HG03060 (cell line): Measurements from ENCODE around the gene DYNC1H1.
"Not testable (repeated sequence)": the region's sequence is repeated elsewhere in the genome, so short reads cannot be mapped to it uniquely, and the experiment has no call there.

Experiments used
- ATAC-seq: cut with Tn5 transposase; IDR thresholded peaks from one replicate; pipeline ENCODE4 v1.9.1; 2021; ENCODE audit warnings: low read depth, moderate number of reproducible peaks; ENCODE audit not compliant: unreplicated experiment

The DYNC1H1 gene

DNA sequence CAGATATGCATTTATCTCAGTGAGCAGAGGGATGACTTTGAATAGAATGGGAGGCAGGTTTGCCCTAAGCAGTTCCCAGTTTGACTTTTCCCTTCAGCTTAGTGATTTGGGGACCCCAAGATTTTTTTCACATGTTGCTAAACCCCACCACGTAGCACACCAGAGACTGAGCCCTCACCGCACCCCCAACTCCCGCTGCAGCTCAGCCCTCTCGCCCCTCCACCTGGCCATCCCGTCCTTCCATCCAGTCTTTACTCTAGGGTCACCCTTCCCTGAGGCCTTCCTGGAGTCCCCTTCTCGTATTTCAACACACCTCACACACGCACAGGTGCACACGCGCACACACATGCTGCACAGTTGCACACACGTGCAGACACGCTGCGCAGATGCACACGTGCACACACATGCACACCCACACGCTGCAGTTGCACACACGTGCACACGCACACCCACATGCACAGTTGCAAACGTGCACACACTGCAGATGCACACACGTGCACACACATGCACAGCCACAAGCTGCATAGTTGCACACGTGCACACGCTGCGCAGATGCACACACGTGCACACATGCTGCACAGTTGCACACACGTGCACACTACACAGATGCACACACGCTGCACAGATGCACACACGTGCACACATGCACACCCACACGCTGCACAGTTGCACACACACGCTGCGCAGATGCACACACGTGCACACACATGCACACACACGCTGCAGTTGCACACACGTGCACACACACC, 92.5 kb downstream of the DYNC1H1 start:
- ATAC-seq: no peak

GRCh38 chr14:102057480-102058114, 93.2 kb downstream of the DYNC1H1 start:
- no peak for ATAC-seq

GRCh38 chr14:102058146-102058545, 93.8 kb downstream of the DYNC1H1 start:
- ATAC-seq: no peak

- ATAC-seq: no peak
These were observed 94.6 kb downstream of the DYNC1H1 start for GRCh38 chr14:102058961-102059360.

GRCh38 chr14:102063109-102063807, 98.9 kb downstream of the DYNC1H1 start:
- ATAC-seq: no peak

- no peak for ATAC-seq
These were observed 99.5 kb downstream of the DYNC1H1 start for GRCh38 chr14:102063808-102064429.

DNA sequence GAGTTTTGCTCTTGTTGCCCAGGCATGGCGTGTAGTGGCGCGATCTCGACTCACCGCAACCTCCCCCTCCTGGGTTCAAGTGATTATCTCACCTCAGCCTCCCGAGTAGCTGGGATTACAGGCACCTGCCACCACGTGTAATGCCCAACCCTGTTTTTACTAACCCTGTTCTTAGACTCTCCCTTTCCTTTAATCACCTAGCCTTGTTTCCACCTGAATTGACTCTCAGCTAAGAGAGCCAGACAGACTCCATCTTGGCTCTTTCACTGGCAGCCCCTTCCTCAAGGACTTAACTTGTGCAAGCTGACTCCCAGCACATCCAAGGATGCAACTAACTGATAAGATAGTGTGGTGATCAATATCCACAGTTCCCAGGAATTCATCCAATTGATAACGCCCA, 100.2 kb downstream of the DYNC1H1 start:
- ATAC-seq: not testable (repeated sequence)

DNA sequence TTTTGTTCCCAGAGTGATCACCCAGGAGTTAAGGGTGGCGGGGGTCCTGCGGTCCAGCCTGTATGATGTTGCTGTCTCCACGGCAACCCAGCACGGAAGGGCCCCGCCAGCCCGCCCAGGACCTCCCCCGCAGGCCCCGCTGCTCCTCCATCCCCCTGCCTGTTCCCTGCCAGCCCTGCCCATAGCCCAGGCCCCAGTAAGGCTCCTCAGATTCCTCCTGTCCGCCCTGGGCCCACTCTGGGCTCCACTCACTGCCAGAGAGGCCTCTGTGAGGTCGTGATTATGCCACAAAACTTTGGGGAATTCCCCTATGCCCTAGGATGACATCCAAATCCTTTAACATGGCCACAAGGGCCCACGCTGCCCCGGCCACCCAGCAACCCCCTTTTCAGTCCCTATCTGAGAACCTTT, 101.7 kb downstream of the DYNC1H1 start:
- ATAC-seq: no peak

DNA sequence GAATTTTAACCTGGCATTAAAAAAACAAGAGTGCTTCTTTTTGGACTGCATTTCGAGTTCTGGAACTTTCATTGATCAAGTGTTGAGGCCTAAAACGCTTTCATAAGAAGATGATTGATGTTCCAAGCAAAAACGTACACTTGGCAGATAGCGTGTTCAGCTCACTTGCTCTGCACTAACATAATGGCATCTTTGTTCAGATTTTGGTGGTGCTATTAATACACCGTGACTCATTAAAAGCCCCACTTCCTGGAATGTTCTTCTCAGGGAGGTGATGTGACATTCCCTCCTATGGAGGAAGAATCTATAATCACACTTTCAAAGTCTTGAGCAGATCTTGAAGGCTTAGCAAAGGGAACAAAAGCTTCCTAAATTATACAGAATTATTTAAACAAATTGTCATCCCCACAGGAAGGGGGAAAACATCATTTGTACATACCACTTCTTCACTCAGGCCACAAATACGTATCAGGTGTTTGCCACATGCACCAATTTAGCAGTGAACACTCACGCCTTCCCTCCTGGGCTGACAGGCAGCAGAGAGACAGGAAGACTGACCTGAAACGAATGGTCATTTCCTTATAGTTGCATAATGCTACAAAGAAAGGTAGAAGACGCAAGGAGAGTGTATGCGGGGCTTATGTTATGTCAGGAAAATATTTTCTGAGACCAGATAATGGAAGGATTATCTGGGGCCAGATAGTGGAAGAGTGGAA, 107.1 kb downstream of the DYNC1H1 start:
- no peak for ATAC-seq

GRCh38 chr14:102074415-102074964, 110.1 kb downstream of the DYNC1H1 start:
- ATAC-seq: no peak

DNA sequence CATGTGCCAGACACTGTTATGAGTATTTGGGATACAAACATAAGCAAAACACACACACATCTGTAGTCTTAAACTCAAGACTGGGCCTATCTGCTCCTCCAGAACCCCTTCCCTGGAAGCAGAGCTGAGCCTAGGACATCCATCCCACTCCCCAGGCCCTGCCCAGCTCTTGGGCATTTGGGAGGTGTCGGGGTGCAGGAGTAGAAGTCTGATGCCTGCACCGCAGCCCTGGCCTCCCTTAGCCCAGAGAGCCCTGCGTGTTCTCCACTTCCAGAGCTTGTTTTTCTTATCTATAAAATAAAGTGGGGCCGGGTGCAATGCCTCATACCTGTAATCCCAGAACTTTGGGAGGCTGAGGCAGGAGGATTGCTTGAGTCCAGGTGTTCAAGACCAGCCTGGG, 110.8 kb downstream of the DYNC1H1 start:
- ATAC-seq: no peak

DNA sequence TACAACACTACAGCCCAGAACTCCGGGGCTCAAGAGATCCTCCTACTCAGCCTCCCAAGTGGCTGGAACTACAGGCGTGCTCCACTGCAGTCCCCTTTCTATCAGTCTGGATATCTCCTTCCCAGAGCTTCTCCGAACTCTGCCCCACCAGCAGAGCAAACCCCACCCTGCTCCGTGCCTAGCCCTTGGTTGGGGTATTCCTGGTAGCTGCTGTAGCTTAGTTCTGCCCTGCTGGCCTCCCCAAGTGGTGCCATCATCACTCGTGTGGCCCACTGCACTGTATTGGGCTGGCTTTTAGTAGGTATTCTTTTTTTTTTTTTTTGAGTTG, 113.0 kb downstream of the DYNC1H1 start:
- ATAC-seq: no peak

GRCh38 chr14:102078361-102078791, 114.0 kb downstream of the DYNC1H1 start:
- not testable (repeated sequence) for ATAC-seq

- no peak for ATAC-seq
These were observed 114.7 kb downstream of the DYNC1H1 start for GRCh38 chr14:102078831-102079699.

- no peak for ATAC-seq
These were observed 115.3 kb downstream of the DYNC1H1 start for GRCh38 chr14:102079700-102079979.

- no peak for ATAC-seq
These were observed 116.1 kb downstream of the DYNC1H1 start for GRCh38 chr14:102080183-102081080.

DNA sequence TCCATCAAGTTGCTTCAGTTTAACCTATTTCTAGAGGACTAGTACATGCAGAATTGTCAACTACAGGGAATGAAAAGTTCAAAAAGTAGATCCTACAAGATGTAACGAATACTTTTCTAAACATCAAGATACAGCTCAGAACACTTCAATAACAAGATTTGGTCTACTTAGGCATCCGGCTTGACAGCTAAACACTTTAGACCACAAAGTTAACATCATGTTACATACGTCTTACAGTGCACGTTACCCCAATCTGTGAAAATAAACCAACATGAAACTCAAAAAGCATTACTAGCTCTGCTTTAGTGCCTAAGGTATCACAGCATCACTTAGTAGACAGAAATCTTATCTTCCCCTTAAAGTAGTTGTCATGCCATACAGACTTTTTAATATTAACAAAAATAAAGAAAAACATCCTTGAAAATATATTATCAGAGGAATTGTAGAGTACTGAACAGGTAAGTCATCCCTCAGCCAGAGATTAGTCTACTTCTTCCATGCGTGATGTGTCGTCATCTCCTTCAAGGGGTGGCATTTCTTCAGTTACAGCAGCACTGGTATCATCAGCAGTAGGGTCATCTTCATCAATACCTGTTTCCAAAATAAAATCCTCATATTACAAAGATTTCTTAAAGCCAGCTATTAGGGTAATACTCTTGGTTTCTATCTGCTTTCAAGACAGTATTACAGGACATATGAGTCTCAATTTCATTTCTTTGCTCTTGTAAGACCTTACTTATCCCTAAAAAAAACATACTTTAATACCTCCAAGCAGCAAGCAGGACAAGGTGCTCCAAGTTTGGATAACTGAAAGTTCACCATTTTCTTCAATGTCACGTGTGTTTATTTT, 117.1 kb downstream of the DYNC1H1 start:
- no peak for ATAC-seq

GRCh38 chr14:102084522-102084921, 120.1 kb downstream of the DYNC1H1 start:
- ATAC-seq: not testable (repeated sequence)
